Right lobe of liver (tissue), 4 donors: Measurements from ENCODE around the gene C19orf12.

Source experiments
- CTCF ChIP-seq, 4 donors: fragments of 200-600 bp in 3 of 4; fragments of 450-650 bp in 1 of 4; IDR thresholded peaks; one replicate each; pipeline versions ENCODE4 v1.5.1 to v1.8.0; 2016 to 2022; ENCODE audit warnings: antibody characterized with exemption in 4 of 4, mild to moderate bottlenecking in 2 of 4
- POLR2A ChIP-seq: fragments of 450-650 bp; IDR thresholded peaks from one replicate; pipeline ENCODE4 v1.6.1; 2017; ENCODE audit warnings: antibody characterized with exemption, mild to moderate bottlenecking
- donor health status: DM: no; HTN: no; CAD: no.
- donor health status: DM: no; HTN: no; CAD: no.
- donor health status: DM: no; HTN: yes; CAD: no.

DNA sequence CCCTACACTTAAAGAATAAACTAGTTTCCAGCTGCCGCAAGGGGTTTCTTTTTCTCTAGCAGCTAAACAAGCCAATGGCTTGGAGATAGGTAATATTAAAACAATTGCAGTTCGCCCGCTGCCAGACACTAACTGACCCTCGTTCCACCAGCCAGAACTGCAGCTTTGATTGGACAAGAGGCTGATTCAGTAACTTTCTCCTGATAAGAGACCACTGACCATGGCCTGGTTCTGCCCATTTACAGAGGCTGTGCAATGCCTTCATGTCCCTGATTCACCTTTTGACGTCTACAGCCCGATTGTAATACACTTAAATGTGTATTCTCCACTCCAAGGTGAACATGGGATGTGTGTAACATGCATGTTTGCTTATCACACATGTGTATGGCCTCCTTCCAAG, 12.8 kb upstream of the C19orf12 start:
- TF ChIP-seq CTCF (IDR thresholded peaks at IDR 0.05): no peak
- no peak for TF ChIP-seq POLR2A
